H1 (cell line): Measurements from ENCODE around the gene CDH12. TPM values are rescaled to one million over a fixed set of nuclear protein-coding genes. Genes with fewer than 3 reads are reported as not detected.

Source experiments
- CTCF ChIA-PET: fragments of 300-600 bp; sonication (Branson Sonifier 250); formaldehyde crosslinking; loops from one replicate; lab custom pipeline; 2021; ENCODE audit not compliant: partially characterized antibody; lab: Charles Lee
- POLR2A ChIA-PET: fragments of 300-600 bp; sonication (Branson Sonifier 250); formaldehyde crosslinking; loops from one replicate; lab custom pipeline; 2021; ENCODE audit warnings: inconsistent platforms; ENCODE audit not compliant: partially characterized antibody; lab: Charles Lee
- DNase-seq, 2 experiments: peaks; one replicate each; pipeline versions ENCODE4 v3.0.0 to v3.0.0-alpha.2; 2010 to 2022; ENCODE audit warnings: low spot score in 2 of 2, low read depth in 1 of 2, mixed read lengths in 1 of 2
- FAIRE-seq: peaks from 2 replicates; lab custom pipeline; 2011; peaks lifted over from hg19 to GRCh38; lab: Jason Lieb, UNC
- H2AFZ ChIP-seq: 2 replicates; pipeline ENCODE4 v1.8.1; 2012; ENCODE audit warnings: low read length, inconsistent platforms
- H2AK5ac ChIP-seq: 2 replicates; pipeline ENCODE4 v1.6.1; 2013; ENCODE audit warnings: low read depth, low read length
- H2BK120ac ChIP-seq: replicated peaks from 2 replicates; pipeline ENCODE3; 2013; ENCODE audit warnings: low read depth, low read length, inconsistent platforms
- H2BK12ac ChIP-seq: 2 replicates; pipeline ENCODE4 v1.6.1; 2013; ENCODE audit warnings: low read depth, low read length
- H2BK15ac ChIP-seq: 2 replicates; pipeline ENCODE4 v1.6.1; 2013; ENCODE audit warnings: low read length
- H2BK20ac ChIP-seq: 2 replicates; pipeline ENCODE4 v1.6.1; 2013; ENCODE audit warnings: low read length
- H2BK5ac ChIP-seq: 2 replicates; pipeline ENCODE4 v1.6.1; 2013; ENCODE audit warnings: low read depth, low read length
- H3K14ac ChIP-seq: 2 replicates; pipeline ENCODE4 v1.6.1; 2013; ENCODE audit warnings: inconsistent platforms; ENCODE audit not compliant: insufficient read length
- H3K18ac ChIP-seq: 2 replicates; pipeline ENCODE4 v1.6.1; 2013; ENCODE audit warnings: low read length; ENCODE audit errors: extremely low read depth
- H3K23ac ChIP-seq: 2 replicates; pipeline ENCODE4 v1.6.1; 2013; ENCODE audit warnings: inconsistent platforms; ENCODE audit not compliant: insufficient read length
- H3K23me2 ChIP-seq: 2 replicates; pipeline ENCODE4 v1.6.1; 2013; ENCODE audit warnings: low read depth, low read length
- H3K27ac ChIP-seq: 2 replicates; pipeline ENCODE4 v1.6.1; 2011; ENCODE audit warnings: low read depth, low read length, inconsistent platforms
- H3K27me3 ChIP-seq, 4 experiments: replicated peaks in 1 of 4; 1 replicate in 1 of 4; 2 replicates in 3 of 4; pipeline versions ENCODE4 v1.6.1 to v1.8.1; 2011 to 2013; ENCODE audit warnings: low read length in 3 of 4, mild to moderate bottlenecking in 3 of 4, inconsistent platforms in 2 of 4, mixed read lengths in 2 of 4, moderate library complexity in 1 of 4; ENCODE audit not compliant: control insufficient read depth in 3 of 4, insufficient read depth in 3 of 4; ENCODE audit errors: extremely low read depth in 1 of 4
- H3K36me3 ChIP-seq, 4 experiments: 2 replicates each; pipeline versions ENCODE4 v1.6.1 to v1.8.1; 2011 to 2013; ENCODE audit warnings: mild to moderate bottlenecking in 4 of 4, low read length in 3 of 4, moderate library complexity in 2 of 4, control low read depth in 1 of 4, inconsistent platforms in 1 of 4; ENCODE audit not compliant: insufficient read depth in 4 of 4, control insufficient read depth in 2 of 4
- H3K4ac ChIP-seq: replicated peaks from 2 replicates; pipeline ENCODE3; 2013; ENCODE audit warnings: low read length, low read depth, mixed read lengths, inconsistent platforms; ENCODE audit not compliant: insufficient read length
- H3K4me1 ChIP-seq, 4 experiments: replicated peaks in 1 of 4; 1 replicate in 1 of 4; 2 replicates in 3 of 4; pipeline versions ENCODE4 v1.6.1 to v1.8.1; 2011 to 2013; ENCODE audit warnings: low read length in 3 of 4, inconsistent platforms in 2 of 4, mixed read lengths in 1 of 4; ENCODE audit not compliant: insufficient read depth in 4 of 4, control insufficient read depth in 3 of 4
- H3K4me2 ChIP-seq, 2 experiments: 2 replicates each; pipeline versions ENCODE4 v1.6.1 to v1.8.1; 2011 to 2013; ENCODE audit warnings: low read depth in 2 of 2, low read length in 2 of 2, control low read depth in 1 of 2, inconsistent platforms in 1 of 2, mild to moderate bottlenecking in 1 of 2; ENCODE audit not compliant: insufficient read depth in 1 of 2
- H3K4me3 ChIP-seq, 4 experiments: fragments of 200-600, 300-600 bp in 1 of 4; sonication (generic), shearing (Covaris generic), sonication (Bioruptor Twin) in 1 of 4; 2 replicates each; pipeline versions ENCODE4 v1.5.1 to v1.8.1; 2011 to 2016; ENCODE audit warnings: low read length in 4 of 4, low read depth in 3 of 4, control low read depth in 2 of 4, inconsistent platforms in 2 of 4, mild to moderate bottlenecking in 2 of 4, mixed read lengths in 1 of 4, moderate library complexity in 1 of 4; ENCODE audit not compliant: insufficient read depth in 2 of 4; ENCODE audit errors: extremely low read depth in 1 of 4
- H3K56ac ChIP-seq: replicated peaks from 2 replicates; pipeline ENCODE3; 2013; ENCODE audit warnings: low read depth, mild to moderate bottlenecking, mixed read lengths, low read length, inconsistent platforms; ENCODE audit not compliant: insufficient read length
- H3K79me1 ChIP-seq: 2 replicates; pipeline ENCODE4 v1.6.1; 2013; ENCODE audit warnings: low read depth, low read length, control low read depth
- H3K79me2 ChIP-seq, 2 experiments: 2 replicates each; pipeline versions ENCODE4 v1.6.1 to v1.8.1; 2012 to 2013; ENCODE audit warnings: low read length in 2 of 2, mild to moderate bottlenecking in 2 of 2, inconsistent platforms in 1 of 2; ENCODE audit not compliant: insufficient read depth in 2 of 2, control insufficient read depth in 1 of 2
- H3K9ac ChIP-seq, 4 experiments: replicated peaks in 1 of 4; 1 replicate in 1 of 4; 2 replicates in 3 of 4; pipeline versions ENCODE4 v1.6.1 to v1.8.1; 2011 to 2013; ENCODE audit warnings: low read depth in 3 of 4, low read length in 3 of 4, control low read depth in 2 of 4, mild to moderate bottlenecking in 2 of 4, moderate library complexity in 2 of 4, inconsistent platforms in 1 of 4; ENCODE audit errors: extremely low read depth in 1 of 4
- H3K9me3 ChIP-seq, 2 experiments: 2 replicates each; pipeline versions ENCODE4 v1.6.1 to v1.8.1; 2012 to 2013; ENCODE audit warnings: mild to moderate bottlenecking in 2 of 2, moderate library complexity in 2 of 2, control low read depth in 1 of 2, inconsistent platforms in 1 of 2, low read depth in 1 of 2, low read length in 1 of 2, mixed read lengths in 1 of 2; ENCODE audit not compliant: insufficient read depth in 2 of 2
- H4K20me1 ChIP-seq, 2 experiments: replicated peaks in 1 of 2; 2 replicates each; pipeline versions ENCODE3 to v1.8.1; 2011 to 2013; ENCODE audit warnings: inconsistent platforms in 2 of 2, low read length in 2 of 2, mild to moderate bottlenecking in 1 of 2; ENCODE audit not compliant: insufficient read depth in 2 of 2, control insufficient read depth in 1 of 2
- H4K5ac ChIP-seq: 2 replicates; pipeline ENCODE4 v1.6.1; 2013; ENCODE audit warnings: low read length, low read depth, mixed read lengths, inconsistent platforms; ENCODE audit not compliant: insufficient read length
- H4K8ac ChIP-seq: 2 replicates; pipeline ENCODE4 v1.8.0; 2013; ENCODE audit warnings: mild to moderate bottlenecking, moderate library complexity, low read length, inconsistent platforms; ENCODE audit not compliant: insufficient read depth; ENCODE audit errors: extremely low read depth
- H4K91ac ChIP-seq: replicated peaks from 2 replicates; pipeline ENCODE3; 2013; ENCODE audit warnings: low read length, mixed read lengths, inconsistent platforms; ENCODE audit not compliant: insufficient read length
- EGR1 ChIP-seq: IDR thresholded peaks from 2 replicates; pipeline ENCODE4 v1.6.1; 2011; ENCODE audit warnings: low read depth, low read length, borderline replicate concordance
- KDM1A ChIP-seq: fragments of 200-600, 300-600 bp; sonication (generic); IDR thresholded peaks from 2 replicates; pipeline ENCODE4 v1.7.1; 2016; ENCODE audit warnings: mild to moderate bottlenecking, low read length, borderline replicate concordance
- RNF2 ChIP-seq: fragments of 200-900, 300-1000 bp; sonication (generic); IDR thresholded peaks from 2 replicates; pipeline ENCODE4 v1.7.1; 2016; ENCODE audit warnings: borderline replicate concordance, low read depth, mild to moderate bottlenecking, antibody characterized with exemption, low read length; ENCODE audit not compliant: poor library complexity, severe bottlenecking; ENCODE audit errors: missing control alignments
- RXRA ChIP-seq: IDR thresholded peaks from 2 replicates; pipeline ENCODE4 v1.6.1; 2011; ENCODE audit warnings: low read depth, mild to moderate bottlenecking, low read length, moderate library complexity; ENCODE audit not compliant: insufficient read depth
- SIN3A ChIP-seq, 2 experiments: IDR thresholded peaks in 1 of 2; conservative IDR thresholded peaks in 1 of 2; 2 replicates each; pipeline ENCODE4 v1.6.1; 2011 to 2012; ENCODE audit warnings: low read length in 2 of 2, improper control_type of control experiment in 1 of 2, low read depth in 1 of 2, mild to moderate bottlenecking in 1 of 2
- TEAD4 ChIP-seq: IDR thresholded peaks from 2 replicates; pipeline ENCODE4 v1.6.1; 2012; ENCODE audit warnings: low read depth, low read length, inconsistent platforms, mixed read lengths
- YY1 ChIP-seq: IDR thresholded peaks from 2 replicates; pipeline ENCODE4 v1.6.1; 2011; ENCODE audit warnings: low read depth, mild to moderate bottlenecking, low read length
- WGBS, 2 experiments: shearing (Covaris generic) in 1 of 2; methylation state at CpG; one replicate each; pipeline versions ENCODE4 v1.1.6 to v1.1.7; 2013 to 2015; ENCODE audit warnings: low lambda C conversion rate in 2 of 2, mixed read lengths in 2 of 2, inconsistent platforms in 1 of 2, low coverage in 1 of 2, missing lambda C conversion rate in 1 of 2; ENCODE audit not compliant: insufficient replicate concordance in 2 of 2, insufficient coverage in 1 of 2, insufficient read length in 1 of 2; ENCODE audit errors: extremely low coverage in 1 of 2, missing lambda C conversion rate in 1 of 2; 5-methylcytosine and 5-hydroxymethylcytosine counted together
- polyA plus RNA-seq, 7 experiments: library from polyadenylated mRNA; depleted of rRNA in 3 of 7; stranded (reverse) in 5 of 7; unstranded in 2 of 7; fragments of >200 nt in 5 of 7; fragments of 200-250 nt in 2 of 7; gene quantifications; 1 replicate in 5 of 7; 2 replicates in 1 of 7; 4 replicates in 1 of 7; pipeline versions ENCODE4 v1.2.1 to v1.2.3, GENCODE V29; 2011 to 2013; ENCODE audit warnings: missing spikeins in 2 of 7, mixed read lengths in 2 of 7
- total RNA-seq: library from RNA; stranded (reverse); fragmentation: NEBNext Ultra II Directional; extraction: Animal tissue kit (Norgen Biotek cat#: 25700); gene quantifications from 2 replicates; pipeline ENCODE4 v1.2.1, GENCODE V29; 2021

CDH12 gene
- total and polyA plus RNA-seq, 2 of the 8 experiments (the other 6 are each of a cell fraction or from before 2014, with no cell fraction given): 0.03 TPM; not detected in 1

- Histone ChIP-seq H2BK5ac (no peak overlapping the region), H4K5ac (no peak overlapping the region), H4K91ac (no peak overlapping the region), H4K20me1 (no peaks in the 10 kb centered on the region), H3K4ac (no peak overlapping the region), H2BK15ac (no peak overlapping the region), H2BK120ac (no peak overlapping the region), H3K23me2 (no peaks in the 10 kb centered on the region), H3K4me2 (no peak overlapping the region), H2AK5ac (no peak overlapping the region), H4K8ac (no peak overlapping the region), H3K27ac (no peak overlapping the region), H3K4me3 (no peak overlapping the region), H3K18ac (no peak overlapping the region), H3K79me1 (no peaks in the 10 kb centered on the region), H2BK12ac (no peak overlapping the region), H2AFZ (no peak overlapping the region), H3K79me2 (no peaks in the 10 kb centered on the region), H3K9ac (no peak overlapping the region), H3K4me1 (peaks cover 0 to 2% (median 0%) of the 10 kb centered on the region in 4 experiments; a peak in 3 of 7 replicates), H2BK20ac (no peak overlapping the region), H3K27me3 (no peaks in the 10 kb centered on the region), H3K23ac (no peak overlapping the region), H3K36me3 (no peaks in the 10 kb centered on the region), H3K56ac (no peak overlapping the region), H3K14ac (no peak overlapping the region), H3K9me3 (no peaks in the 10 kb centered on the region)
- FAIRE-seq (no peak), DNase-seq (no peak)
- ChIA-PET POLR2A (no interaction called here), CTCF (no interaction called here)
- 81% methylated on average over 1 of the region's 1 CpG; no CpG with 5 or more reads in 1 of the 2 experiments for WGBS, 2 experiments
- TF ChIP-seq KDM1A (no peak), RXRA (no peak), SIN3A (conservative IDR thresholded peaks at IDR 0.05 in 1 of 2, IDR thresholded peaks at IDR 0.05 in 1 of 2; ENCODE audit: low read depth in 1 of 2, low read length in 2 of 2) (no peak), YY1 (no peak), EGR1 (no peak), RNF2 (no peak), TEAD4 (no peak)
Observed at GRCh38 chr5:21844960-21845359, 1008.2 kb downstream of the CDH12 start.
